HCT116 (cell line): ENCODE measurements around the gene DCUN1D2. TPM values are rescaled to one million over a fixed set of nuclear protein-coding genes. Genes with fewer than 3 reads are reported as not detected.

Source experiments
- ATAC-seq: fragments of 200-7000 bp; cut with Tn5 transposase; 2 replicates; pipeline ENCODE4 v1.9.1; 2020; ENCODE audit warnings: mild to moderate bottlenecking, moderate library complexity
- BruUV-seq: library from RNA; stranded (reverse); fragments of 400-500 nt; replicated peaks from 2 replicates; lab custom pipeline; 2021; lab: Mats Ljungman, UMichigan
- CTCF ChIA-PET: fragments of 300-600 bp; sonication (Branson Sonifier 250); formaldehyde crosslinking; loops from one replicate; lab custom pipeline; 2021; ENCODE audit warnings: antibody characterized with exemption; lab: Charles Lee
- POLR2A ChIA-PET: fragments of 300-600, 350-600 bp; sonication (Branson Sonifier 250); formaldehyde crosslinking; loops from one replicate; lab custom pipeline; 2021; ENCODE audit warnings: antibody characterized with exemption; lab: Charles Lee
- RAD21 ChIA-PET, 2 experiments: fragments of 300-600 bp; sonication (Branson Sonifier 250); formaldehyde crosslinking; loops; one replicate each; lab custom pipeline; 2023; ENCODE audit warnings: low total read pairs in 2 of 2; ENCODE audit not compliant: uncharacterized antibody in 2 of 2, unreplicated experiment in 2 of 2, low non-redundant PET in 1 of 2; lab: Charles Lee
- DNase-seq: peaks from one replicate; pipeline ENCODE4 v3.0.0-alpha.2; 2010; ENCODE audit warnings: low read depth, low spot score
- H2AFZ ChIP-seq: fragments of 200-600 bp; shearing (Covaris generic), sonication (generic); 2 replicates; pipeline ENCODE4 v1.6.1; 2017; ENCODE audit warnings: low read depth, mixed run types, mixed read lengths, antibody characterized with exemption, low read length; ENCODE audit not compliant: poor library complexity, severe bottlenecking
- H3K27ac ChIP-seq: 2 replicates; pipeline ENCODE4 v1.5.1; 2012; ENCODE audit warnings: low read depth, low read length
- H3K27me3 ChIP-seq: fragments of 200-600 bp; sonication (generic); 2 replicates; pipeline ENCODE4 v1.6.1; 2016; ENCODE audit warnings: mixed run types, low read length, mixed read lengths; ENCODE audit not compliant: insufficient read depth
- H3K36me3 ChIP-seq, 2 experiments: fragments of 200-500 bp in 1 of 2; fragments of 200-600 bp in 1 of 2; sonication (Bioruptor generic) in 1 of 2; sonication (generic) in 1 of 2; 2 replicates each; pipeline versions ENCODE4 v1.5.1 to v1.6.1; 2014 to 2016; ENCODE audit warnings: low read length in 2 of 2, inconsistent platforms in 1 of 2, mixed read lengths in 1 of 2, mixed run types in 1 of 2; ENCODE audit not compliant: insufficient read depth in 2 of 2, control insufficient read depth in 1 of 2
- H3K4me1 ChIP-seq, 2 experiments: fragments of 200-600 bp in 1 of 2; sonication (generic) in 1 of 2; 2 replicates each; pipeline versions ENCODE4 v1.5.1 to v1.6.1; 2012 to 2017; ENCODE audit warnings: low read length in 2 of 2, inconsistent platforms in 1 of 2, mild to moderate bottlenecking in 1 of 2, mixed read lengths in 1 of 2, mixed run types in 1 of 2, moderate library complexity in 1 of 2; ENCODE audit not compliant: insufficient read depth in 2 of 2, control insufficient read depth in 1 of 2
- H3K4me2 ChIP-seq: fragments of 200-600 bp; sonication (generic); 2 replicates; pipeline ENCODE4 v1.6.1; 2017; ENCODE audit warnings: mixed run types, low read length, mixed read lengths
- H3K4me3 ChIP-seq, 2 experiments: fragments of 200-600 bp in 1 of 2; sonication (generic) in 1 of 2; replicated peaks in 1 of 2; 2 replicates each; pipeline ENCODE4 v1.5.1; 2011 to 2016; ENCODE audit warnings: low read length in 2 of 2, control low read depth in 1 of 2, low read depth in 1 of 2, mild to moderate bottlenecking in 1 of 2, mixed read lengths in 1 of 2, mixed run types in 1 of 2
- H3K79me2 ChIP-seq: fragments of 200-600 bp; sonication (generic); 2 replicates; pipeline ENCODE4 v1.6.1; 2017; ENCODE audit warnings: mild to moderate bottlenecking, mixed run types, low read length, moderate library complexity, mixed read lengths; ENCODE audit not compliant: insufficient read depth
- H3K9ac ChIP-seq: fragments of 200-600 bp; sonication (generic); 2 replicates; pipeline ENCODE4 v1.6.1; 2016; ENCODE audit warnings: low read length, mixed read lengths
- H3K9me2 ChIP-seq: fragments of 200-600 bp; sonication (generic), shearing (Covaris generic); 2 replicates; pipeline ENCODE4 v1.6.1; 2017; ENCODE audit warnings: mixed run types, mild to moderate bottlenecking, moderate library complexity; ENCODE audit not compliant: insufficient read depth
- H3K9me3 ChIP-seq, 2 experiments: fragments of 200-500 bp in 1 of 2; fragments of 200-600 bp in 1 of 2; sonication (Bioruptor generic) in 1 of 2; sonication (generic) in 1 of 2; 2 replicates each; pipeline ENCODE4 v1.6.1; 2014 to 2017; ENCODE audit warnings: low read length in 2 of 2, mixed read lengths in 2 of 2, inconsistent platforms in 1 of 2, low read depth in 1 of 2, mild to moderate bottlenecking in 1 of 2, mixed run types in 1 of 2, moderate library complexity in 1 of 2; ENCODE audit not compliant: control insufficient read depth in 1 of 2, insufficient read depth in 1 of 2
- H4K20me1 ChIP-seq: fragments of 200-600 bp; sonication (generic), shearing (Covaris generic); 2 replicates; pipeline ENCODE4 v1.6.1; 2017; ENCODE audit warnings: mixed run types, mild to moderate bottlenecking, moderate library complexity; ENCODE audit not compliant: insufficient read depth
- ATF3 ChIP-seq: IDR thresholded peaks from 2 replicates; pipeline ENCODE4 v1.6.1; 2012
- CBX3 ChIP-seq: IDR thresholded peaks from 2 replicates; pipeline ENCODE4 v1.6.1; 2012; ENCODE audit warnings: low read depth
- CEBPB ChIP-seq: IDR thresholded peaks from 2 replicates; pipeline ENCODE4 v1.6.1; 2012; ENCODE audit warnings: low read depth
- EGR1 ChIP-seq: IDR thresholded peaks from 2 replicates; pipeline ENCODE4 v1.6.1; 2012; ENCODE audit warnings: low read depth
- ELF1 ChIP-seq: IDR thresholded peaks from 2 replicates; pipeline ENCODE4 v1.6.1; 2012; ENCODE audit warnings: low read depth, borderline replicate concordance
- EZH2 ChIP-seq: fragments of 200-600 bp; sonication (generic); IDR thresholded peaks from 2 replicates; pipeline ENCODE4 v1.6.1; 2017; ENCODE audit warnings: antibody characterized with exemption, mixed run types
- EZH2phosphoT487 ChIP-seq: fragments of 200-600 bp; IDR thresholded peaks from 2 replicates; pipeline ENCODE4 v1.6.1; 2018; ENCODE audit warnings: antibody characterized with exemption, borderline replicate concordance
- FOSL1 ChIP-seq: IDR thresholded peaks from 2 replicates; pipeline ENCODE4 v1.6.1; 2012; ENCODE audit warnings: low read depth
- JUND ChIP-seq: IDR thresholded peaks from 2 replicates; pipeline ENCODE4 v1.6.1; 2012
- MAX ChIP-seq: IDR thresholded peaks from 2 replicates; pipeline ENCODE4 v1.6.1; 2012
- POLR2A ChIP-seq: IDR thresholded peaks from 2 replicates; pipeline ENCODE4 v1.7.0; 2011; ENCODE audit warnings: borderline replicate concordance; ENCODE audit not compliant: insufficient read depth, insufficient read length; ENCODE audit errors: extremely low read depth
- POLR2AphosphoS5 ChIP-seq: IDR thresholded peaks from 2 replicates; pipeline ENCODE4 v1.6.1; 2011; ENCODE audit warnings: mild to moderate bottlenecking, low read depth, low read length, moderate library complexity
- RAD21 ChIP-seq: IDR thresholded peaks from 2 replicates; pipeline ENCODE4 v1.6.1; 2012; ENCODE audit warnings: low read depth, mild to moderate bottlenecking
- SIN3A ChIP-seq: IDR thresholded peaks from 2 replicates; pipeline ENCODE4 v1.6.1; 2012; ENCODE audit warnings: low read depth
- SP1 ChIP-seq: IDR thresholded peaks from 2 replicates; pipeline ENCODE4 v1.6.1; 2012; ENCODE audit warnings: low read depth
- SRF ChIP-seq: IDR thresholded peaks from 2 replicates; pipeline ENCODE4 v1.6.1; 2012; ENCODE audit warnings: low read depth
- TCF7L2 ChIP-seq: IDR thresholded peaks from 2 replicates; pipeline ENCODE4 v1.7.0; 2011; ENCODE audit warnings: borderline replicate concordance, inconsistent platforms; ENCODE audit not compliant: insufficient read depth, insufficient read length; ENCODE audit errors: extremely low read depth
- YY1 ChIP-seq: IDR thresholded peaks from 2 replicates; pipeline ENCODE4 v1.6.1; 2011; ENCODE audit warnings: low read length, low read depth, moderate library complexity, mild to moderate bottlenecking; ENCODE audit not compliant: insufficient replicate concordance; ENCODE audit errors: extremely low read depth
- ZFX ChIP-seq: fragments of 450-650 bp; IDR thresholded peaks from 2 replicates; pipeline ENCODE4 v1.6.1; 2017
- ZNF274 ChIP-seq: fragments of 200-500 bp; sonication (Bioruptor generic); IDR thresholded peaks from 2 replicates; pipeline ENCODE4 v1.6.1; 2014; ENCODE audit warnings: mild to moderate bottlenecking, low read depth, low read length, inconsistent platforms
- intact Hi-C: fragments of 100-400 bp; cut with micrococcal nuclease; formaldehyde crosslinking; loops from 2 replicates; pipeline ENCODE4 v1.10.0; 2022
- total RNA-seq: library from RNA; stranded (reverse); gene quantifications from one replicate; pipeline ENCODE4 v1.2.1, GENCODE V29; 2021; ENCODE audit not compliant: unreplicated experiment
- TF ChIP-seq, protein P1 (sequence below): IDR thresholded peaks from 2 replicates; pipeline ENCODE4 v1.6.1; 2011; ENCODE audit warnings: mild to moderate bottlenecking, low read length, moderate library complexity; ENCODE audit not compliant: insufficient replicate concordance; ENCODE audit errors: extremely low read depth

The DCUN1D2 gene
- total RNA-seq, 1 experiment from 2014 or later = 25.4 TPM

DNA sequence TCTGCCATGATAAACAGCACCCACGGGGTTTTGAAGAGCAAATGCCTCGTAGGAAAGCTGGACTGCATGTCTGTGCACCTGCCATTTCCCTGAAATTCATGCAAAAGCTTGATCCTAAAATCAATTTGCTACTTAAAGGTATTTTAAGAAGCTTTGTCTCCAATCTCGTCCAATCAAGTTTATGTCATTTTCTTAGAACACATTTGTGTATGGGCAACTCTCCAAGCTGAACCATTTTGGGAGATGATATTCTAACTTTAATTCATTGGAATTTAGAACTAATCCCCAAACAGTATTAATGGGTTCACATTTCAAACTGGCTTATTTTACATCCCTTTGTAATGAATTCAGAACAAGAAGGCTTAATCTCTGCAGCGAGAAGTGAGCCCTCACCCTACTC lies 38.0 kb downstream of the DCUN1D2 start:
- no peak overlapping the region for H3K4me3 ChIP-seq
- H3K27ac ChIP-seq = no peak overlapping the region
- no peaks in the 10 kb centered on the region for H3K27me3 ChIP-seq
- no peak overlapping the region for H3K9ac ChIP-seq
- POLR2A ChIA-PET = no interaction called here
- no peaks in the 10 kb centered on the region for H4K20me1 ChIP-seq
- DNase-seq (no peak), ATAC-seq (no peak)
- CTCF ChIA-PET = interaction anchor here (0.6 to 1.3 kb wide), 3 partner anchors 12 to 423 kb away, joined by 3 to 4 read pairs (median 4); no protein-coding TSS in a partner anchor
- H2AFZ ChIP-seq = no peak overlapping the region
- H3K9me2 ChIP-seq = no peaks in the 10 kb centered on the region
- H3K36me3 ChIP-seq = peaks cover 4 to 9% of the 10 kb centered on the region in 2 experiments; a peak in 2 of 4 replicates
- no peak overlapping the region for H3K4me2 ChIP-seq
- H3K79me2 ChIP-seq = peaks cover 10% of the 10 kb centered on the region
- peaks cover 9 to 24% of the 10 kb centered on the region in 2 experiments for H3K4me1 ChIP-seq
- peaks cover 0 to 1% of the 10 kb centered on the region in 2 experiments; a peak in 1 of 4 replicates for H3K9me3 ChIP-seq
- RAD21 ChIA-PET = no interaction called here
- intact Hi-C loops = no loop called here
- no TSS peak for BruUV-seq
- no peak for TF ChIP-seq POLR2A
- no peak for TF ChIP-seq FOSL1
- no peak for TF ChIP-seq EZH2
- TF ChIP-seq EZH2phosphoT487 = no peak
- no peak for TF ChIP-seq RAD21
- TF ChIP-seq TCF7L2 = no peak
- no peak for TF ChIP-seq ZFX
- TF ChIP-seq SIN3A = no peak
- TF ChIP-seq SP1 = no peak
- TF ChIP-seq POLR2AphosphoS5 = no peak
- TF ChIP-seq ELF1 = no peak

DNA sequence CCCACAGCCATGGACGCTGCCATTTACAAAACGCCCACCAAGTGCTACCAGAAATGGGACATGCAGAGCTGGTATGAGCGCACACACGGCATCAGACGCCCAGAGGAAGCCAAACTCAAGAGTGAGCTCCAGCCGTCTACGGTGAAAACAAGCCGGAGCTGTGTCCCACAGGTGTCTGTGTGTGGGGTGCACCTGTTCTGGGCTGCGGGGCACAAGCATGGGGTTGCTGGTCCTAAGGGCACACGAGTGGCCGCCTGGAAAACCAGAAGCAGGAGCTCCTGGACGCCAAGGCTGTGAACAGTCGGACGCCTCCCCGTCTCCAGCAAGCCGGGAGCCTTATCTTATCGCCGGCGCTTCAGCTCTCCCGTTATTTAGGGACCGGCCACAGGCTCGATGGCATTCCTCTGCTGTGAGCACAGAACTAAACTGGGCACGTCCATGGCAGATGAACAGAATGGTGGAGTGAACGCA lies 38.5 kb downstream of the DCUN1D2 start:
- Histone ChIP-seq H3K27ac (no peak overlapping the region), H3K4me3 (no peak overlapping the region), H4K20me1 (no peaks in the 10 kb centered on the region), H3K36me3 (peaks cover 0 to 9% of the 10 kb centered on the region in 2 experiments; a peak in 1 of 4 replicates), H2AFZ (no peak overlapping the region)
- no TSS peak for BruUV-seq
- ATAC-seq = no peak
- DNase-seq = no peak
- CTCF ChIA-PET = interaction anchor here (0.6 to 1.3 kb wide), 7 partner anchors 12 to 509 kb away, joined by 3 to 9 read pairs (median 4); partner anchors contain the start of genes CUL4A and PCID2
- no peak for TF ChIP-seq TCF7L2
- no peak for TF ChIP-seq ZNF274
- TF ChIP-seq MAX = no peak
- no peak for TF ChIP-seq CEBPB
- TF ChIP-seq JUND = no peak
- TF ChIP-seq RAD21 = no peak
- TF ChIP-seq EGR1 = no peak
- no peak for TF ChIP-seq CBX3
- no peak for TF ChIP-seq ZFX
- TF ChIP-seq, protein P1, sequence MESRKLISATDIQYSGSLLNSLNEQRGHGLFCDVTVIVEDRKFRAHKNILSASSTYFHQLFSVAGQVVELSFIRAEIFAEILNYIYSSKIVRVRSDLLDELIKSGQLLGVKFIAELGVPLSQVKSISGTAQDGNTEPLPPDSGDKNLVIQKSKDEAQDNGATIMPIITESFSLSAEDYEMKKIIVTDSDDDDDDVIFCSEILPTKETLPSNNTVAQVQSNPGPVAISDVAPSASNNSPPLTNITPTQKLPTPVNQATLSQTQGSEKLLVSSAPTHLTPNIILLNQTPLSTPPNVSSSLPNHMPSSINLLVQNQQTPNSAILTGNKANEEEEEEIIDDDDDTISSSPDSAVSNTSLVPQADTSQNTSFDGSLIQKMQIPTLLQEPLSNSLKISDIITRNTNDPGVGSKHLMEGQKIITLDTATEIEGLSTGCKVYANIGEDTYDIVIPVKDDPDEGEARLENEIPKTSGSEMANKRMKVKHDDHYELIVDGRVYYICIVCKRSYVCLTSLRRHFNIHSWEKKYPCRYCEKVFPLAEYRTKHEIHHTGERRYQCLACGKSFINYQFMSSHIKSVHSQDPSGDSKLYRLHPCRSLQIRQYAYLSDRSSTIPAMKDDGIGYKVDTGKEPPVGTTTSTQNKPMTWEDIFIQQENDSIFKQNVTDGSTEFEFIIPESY = no peak
- TF ChIP-seq SIN3A = no peak
- no peak for TF ChIP-seq EZH2phosphoT487
- TF ChIP-seq SRF = no peak
- no peak for TF ChIP-seq YY1
- TF ChIP-seq ATF3 = no peak
- TF ChIP-seq, all 23 proteins: peak for 0
- Histone ChIP-seq H3K9me3 (peaks cover 0 to 4% of the 10 kb centered on the region in 2 experiments; a peak in 1 of 4 replicates), H3K9me2 (no peaks in the 10 kb centered on the region), H3K4me1 (peaks cover 9 to 24% of the 10 kb centered on the region in 2 experiments), H3K79me2 (peaks cover 10% of the 10 kb centered on the region), H3K4me2 (no peak overlapping the region), H3K9ac (no peak overlapping the region), H3K27me3 (no peaks in the 10 kb centered on the region)
- RAD21 ChIA-PET = interaction anchor here in 1 of 2 experiments (1.0 kb wide), 1 partner anchor 240 kb away, joined by 3 read pairs; no protein-coding TSS in a partner anchor
- POLR2A ChIA-PET = no interaction called here
- intact Hi-C loops = no loop called here
